ENCODE measurements around the gene GSK3A.
A peak's percentile ranks its signal among the peaks of the same experiment; 100 is the strongest.

Gene GSK3A

DNA sequence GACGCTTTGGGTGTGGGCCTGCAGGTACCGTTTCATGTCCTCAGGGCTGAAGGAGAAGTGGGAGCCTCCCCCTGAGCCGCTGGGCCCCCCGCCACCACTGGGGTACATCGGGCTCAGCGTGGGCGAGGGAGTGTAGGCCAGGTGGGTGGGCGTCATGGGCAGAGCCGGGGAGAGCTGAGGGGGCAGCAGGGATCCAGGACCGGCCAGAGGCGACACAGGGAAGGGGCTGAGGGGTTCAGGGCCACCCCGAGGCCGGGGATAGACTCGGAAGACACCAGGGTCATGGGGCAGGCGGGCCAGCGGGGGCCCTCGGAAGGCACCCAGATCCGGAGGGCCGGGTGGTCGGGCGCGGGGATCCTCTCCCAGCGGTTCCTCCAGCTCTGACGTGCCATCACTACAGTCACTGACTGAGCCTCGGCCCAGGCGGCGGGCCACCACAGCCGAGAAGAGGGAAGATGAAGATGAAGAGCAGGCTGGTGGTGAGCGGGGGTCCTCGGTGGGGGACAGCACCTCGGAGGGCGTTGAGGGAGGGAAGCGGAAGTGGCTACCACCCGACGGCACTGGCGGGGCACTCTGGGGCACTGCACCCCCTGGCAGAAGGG is 6.8 kb upstream of the GSK3A start:
- no peak for DNase-seq (ENCODE audit: low read depth)

DNA sequence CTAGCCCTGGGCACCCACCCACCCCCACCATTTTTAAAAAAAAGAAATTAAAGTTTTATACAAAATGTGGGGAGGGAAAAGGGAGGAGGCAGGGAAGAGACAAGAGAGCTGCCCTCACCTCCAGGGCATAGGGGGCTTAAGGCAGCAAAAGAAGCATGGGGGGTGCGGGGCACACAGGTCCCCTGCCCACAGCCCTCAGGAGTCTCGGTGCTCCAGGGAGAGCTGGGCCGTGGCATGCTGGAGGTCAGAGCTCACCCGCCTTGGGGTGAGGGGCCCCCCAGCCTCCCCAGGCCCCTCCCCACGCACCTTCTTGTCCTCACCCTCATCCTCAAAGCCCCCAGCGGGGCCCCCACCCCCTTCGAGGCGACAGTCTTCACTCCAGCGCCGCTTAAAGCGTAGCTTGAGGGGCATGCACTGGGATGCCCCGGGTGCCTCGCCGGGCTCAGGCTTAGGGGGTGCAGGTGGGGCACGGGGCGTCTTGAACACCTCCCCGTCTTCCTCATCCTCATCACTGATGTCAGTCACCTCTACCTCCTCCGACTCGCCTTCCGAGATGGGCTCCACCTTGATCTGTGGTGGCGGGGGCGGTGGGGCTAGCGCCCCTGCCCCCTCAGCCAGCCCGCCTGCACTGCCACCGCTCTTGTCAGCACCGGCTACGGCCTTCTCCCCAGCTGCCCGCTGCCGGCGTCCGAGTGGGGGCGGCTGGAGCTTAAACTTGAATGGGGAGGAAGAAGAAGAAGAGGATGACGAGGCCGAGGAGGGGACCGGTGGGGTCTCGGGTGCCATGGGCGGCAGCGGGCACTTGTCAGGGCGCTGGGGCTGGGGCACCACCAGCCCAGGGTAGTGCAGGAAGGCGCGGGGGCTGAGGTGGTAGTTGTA is 6.1 kb upstream of the GSK3A start:
- DNase-seq (ENCODE audit: low read depth) = no peak

DNA sequence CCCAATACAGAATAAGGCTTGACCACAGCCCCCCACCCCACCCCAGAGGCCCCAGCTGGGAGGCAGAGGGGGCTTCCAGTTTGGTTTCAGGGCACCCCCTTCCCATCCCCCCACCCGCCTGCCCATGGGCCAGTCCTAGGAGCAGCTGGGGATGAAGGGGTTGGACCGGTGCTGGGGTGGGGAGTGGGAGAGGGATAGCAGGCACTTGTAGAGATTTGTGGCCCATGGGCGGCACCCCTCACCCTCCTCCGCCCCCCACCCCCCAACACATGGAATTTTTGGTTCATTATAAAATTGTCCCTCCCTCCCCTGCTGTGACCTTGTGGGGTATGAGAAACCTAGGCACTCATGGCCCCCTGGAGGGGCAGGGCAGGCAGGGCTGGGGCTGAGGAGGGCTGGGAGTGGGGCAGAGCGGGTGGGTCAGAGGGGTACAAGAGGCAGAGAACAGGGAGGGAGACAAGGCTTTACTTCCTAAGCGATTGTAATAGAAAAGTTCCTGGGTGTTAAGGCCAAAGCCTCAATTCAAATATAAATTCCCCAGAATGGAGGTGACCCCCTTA is 5.3 kb upstream of the GSK3A start:
- DNase-seq (ENCODE audit: low read depth) = no peak

DNA sequence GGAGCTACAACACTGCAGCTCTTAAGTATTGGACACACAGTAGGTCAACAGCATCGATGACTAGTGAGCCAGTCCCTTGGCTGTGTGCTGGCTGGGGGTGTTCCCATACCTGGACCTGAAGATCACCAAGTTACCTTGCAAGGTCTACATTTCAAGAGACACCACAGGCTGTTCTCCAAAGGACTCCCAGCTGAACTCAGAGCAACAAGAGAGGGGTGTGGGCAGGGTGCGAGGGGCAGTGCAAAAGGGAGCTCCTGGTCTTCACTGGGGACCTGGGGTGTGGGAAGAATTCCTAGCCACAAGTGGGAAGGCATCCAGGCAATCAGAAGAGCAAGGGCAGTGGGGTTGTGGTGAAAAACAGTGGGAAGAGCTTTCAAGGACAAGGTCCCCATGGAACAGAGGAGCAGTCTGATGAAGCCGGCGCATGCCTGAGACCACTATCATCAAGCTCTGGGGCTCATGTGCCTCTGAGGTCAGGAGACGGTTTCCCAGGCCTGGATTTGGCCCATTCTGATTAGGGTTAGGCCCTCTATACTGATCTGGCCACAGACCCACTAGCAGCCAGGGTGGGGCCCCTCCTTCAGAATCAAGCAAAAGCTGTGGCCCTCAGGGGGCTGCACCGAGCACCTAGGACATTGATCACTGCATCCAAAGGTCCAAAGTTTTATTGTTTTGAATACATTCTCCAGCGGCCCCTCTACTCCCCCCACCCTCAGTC is 4.7 kb upstream of the GSK3A start:
- no peak for DNase-seq (ENCODE audit: low read depth)

DNA sequence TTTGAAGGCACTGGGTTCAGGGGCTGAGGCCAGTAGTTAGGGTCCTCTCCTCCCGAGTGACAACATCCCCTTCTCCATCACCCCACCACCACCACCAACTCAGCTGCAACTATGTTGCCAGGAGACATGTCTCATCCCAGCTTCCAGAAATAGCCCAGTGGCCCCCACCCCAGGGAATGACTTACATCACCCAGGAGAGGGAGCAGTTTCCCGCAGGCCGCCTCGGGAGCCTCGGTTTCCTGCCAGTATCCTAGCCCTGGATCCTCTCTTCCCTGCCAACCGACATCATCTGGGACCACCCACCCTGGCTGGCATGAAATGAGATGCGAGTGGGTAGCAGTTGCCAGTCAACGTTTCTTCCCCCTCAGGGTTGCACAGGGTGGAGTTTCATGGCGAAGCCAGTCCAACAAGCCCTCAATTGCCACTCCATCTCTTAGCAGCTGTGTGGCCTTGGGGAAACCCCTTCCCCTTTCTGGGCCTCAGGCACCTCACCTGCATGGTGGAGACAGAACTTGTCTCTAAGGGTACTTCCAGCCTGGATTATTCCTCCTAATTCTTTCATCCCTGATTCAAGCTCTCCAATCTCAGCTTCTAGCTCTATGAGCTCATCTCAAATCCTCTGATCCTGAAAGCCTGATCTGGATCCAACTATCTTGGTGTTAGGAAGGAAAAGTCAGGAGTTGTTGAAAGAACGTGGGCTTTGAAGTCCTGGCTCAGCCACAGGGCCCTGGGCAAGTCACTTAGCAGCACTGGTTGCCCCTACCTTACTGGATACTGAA is 3.9 kb upstream of the GSK3A start:
- no peak for DNase-seq (ENCODE audit: low read depth)

DNA sequence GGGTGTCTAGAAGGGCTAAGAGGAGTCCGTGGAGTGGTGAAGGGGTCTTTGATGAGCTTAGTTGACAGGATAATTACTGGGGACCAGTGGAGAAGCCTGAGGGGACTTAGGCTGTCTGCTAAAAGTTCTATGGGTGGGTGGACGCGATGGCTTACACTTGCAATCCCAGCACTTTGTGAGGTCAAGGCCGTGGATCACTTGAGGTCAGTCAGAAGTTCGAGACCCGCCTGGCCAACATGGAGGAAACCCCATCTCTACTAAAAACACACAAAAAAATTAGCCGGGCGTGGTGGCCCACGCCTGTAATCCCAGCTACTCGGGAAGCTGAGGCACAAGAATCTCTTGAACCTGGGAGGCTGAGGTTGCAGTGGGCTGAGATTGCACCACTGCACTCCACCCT is 2.8 kb upstream of the GSK3A start:
- no peak for DNase-seq (ENCODE audit: low read depth)

DNA sequence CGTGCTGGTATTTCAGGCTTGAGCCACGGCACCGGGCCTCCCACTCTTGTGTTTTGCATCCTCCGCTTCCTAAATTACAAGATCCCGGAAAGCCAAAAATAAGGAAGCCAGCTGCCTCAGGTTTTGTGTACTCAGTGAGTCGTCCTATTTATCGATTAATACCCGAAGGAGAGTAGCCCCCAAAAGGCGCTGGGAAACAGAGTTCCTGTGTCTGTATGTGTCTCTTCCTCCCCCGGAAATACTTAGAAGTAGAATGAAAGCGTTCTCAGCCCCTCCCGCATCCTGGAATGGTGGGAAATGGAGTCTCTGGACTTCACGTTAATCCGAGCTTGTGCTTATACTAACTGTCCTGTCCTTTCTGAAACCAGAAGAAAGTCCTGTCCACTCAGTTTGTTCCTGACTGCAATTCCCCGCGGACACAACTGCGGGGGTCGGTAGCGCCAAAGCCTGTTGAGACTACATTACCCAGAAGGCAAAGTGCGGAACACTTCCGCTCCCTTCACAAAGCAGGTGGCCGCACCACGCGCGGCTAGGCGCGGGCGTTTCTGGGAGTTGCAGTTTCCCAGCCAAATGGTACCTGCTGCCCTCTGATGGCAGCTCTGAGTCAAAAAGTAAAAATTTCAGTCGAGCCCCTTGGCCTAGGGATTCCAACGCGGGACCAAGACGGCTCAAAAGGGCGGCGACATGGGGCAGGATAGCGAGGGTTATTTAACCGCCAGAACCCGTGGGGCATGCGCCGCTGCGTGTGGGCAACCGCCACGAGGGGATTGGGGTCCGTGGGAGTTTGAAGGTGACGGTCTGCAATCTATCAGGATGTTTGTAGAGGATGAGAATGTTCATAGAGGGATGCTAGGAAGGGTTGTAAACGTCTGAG is 2.2 kb upstream of the GSK3A start:
- peak; percentile 85 for DNase-seq (ENCODE audit: low read depth)

DNA sequence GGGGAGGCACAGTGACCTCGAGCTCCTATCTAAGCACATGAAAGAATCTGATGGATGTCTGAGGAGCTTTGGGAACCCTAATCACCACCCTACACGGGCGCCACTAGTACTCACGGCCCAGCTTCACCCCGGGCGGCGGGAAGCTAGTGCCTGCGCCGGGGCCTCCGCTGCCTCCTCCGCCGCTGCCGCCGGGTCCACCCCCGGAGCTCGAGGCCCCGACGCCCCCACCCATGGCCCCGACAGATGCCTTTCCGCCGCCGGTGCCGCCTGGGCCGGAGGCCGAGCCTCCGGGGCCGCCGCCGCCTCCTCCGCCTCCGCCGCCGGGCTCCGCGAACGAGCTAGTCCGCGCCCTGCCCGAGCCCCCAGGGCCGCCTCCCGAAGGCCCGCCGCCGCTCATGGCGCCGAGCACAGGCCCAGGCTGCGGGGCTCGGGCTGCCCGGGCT is 312 bp downstream of the GSK3A start:
- DNase-seq (ENCODE audit: low read depth) = no peak

DNA sequence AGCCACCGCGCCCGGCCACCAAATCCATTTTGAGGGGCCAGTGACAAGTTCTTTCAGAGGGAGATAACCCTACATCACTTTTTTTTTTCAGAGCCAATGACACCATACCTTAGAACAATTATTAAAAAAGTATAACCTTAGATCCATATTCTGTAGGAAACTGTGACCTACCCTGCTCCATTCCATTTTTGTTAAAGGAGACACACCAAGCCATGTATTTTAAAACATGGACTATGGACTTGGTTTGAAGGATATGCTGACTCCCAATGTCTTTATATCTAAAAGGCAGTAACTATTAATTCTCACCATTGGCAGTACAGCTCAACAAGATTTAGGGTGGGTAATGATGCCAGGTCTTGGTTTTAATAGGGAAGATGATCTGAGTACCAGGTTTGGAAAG is 1.1 kb downstream of the GSK3A start:
- no peak for DNase-seq (ENCODE audit: low read depth)

DNA sequence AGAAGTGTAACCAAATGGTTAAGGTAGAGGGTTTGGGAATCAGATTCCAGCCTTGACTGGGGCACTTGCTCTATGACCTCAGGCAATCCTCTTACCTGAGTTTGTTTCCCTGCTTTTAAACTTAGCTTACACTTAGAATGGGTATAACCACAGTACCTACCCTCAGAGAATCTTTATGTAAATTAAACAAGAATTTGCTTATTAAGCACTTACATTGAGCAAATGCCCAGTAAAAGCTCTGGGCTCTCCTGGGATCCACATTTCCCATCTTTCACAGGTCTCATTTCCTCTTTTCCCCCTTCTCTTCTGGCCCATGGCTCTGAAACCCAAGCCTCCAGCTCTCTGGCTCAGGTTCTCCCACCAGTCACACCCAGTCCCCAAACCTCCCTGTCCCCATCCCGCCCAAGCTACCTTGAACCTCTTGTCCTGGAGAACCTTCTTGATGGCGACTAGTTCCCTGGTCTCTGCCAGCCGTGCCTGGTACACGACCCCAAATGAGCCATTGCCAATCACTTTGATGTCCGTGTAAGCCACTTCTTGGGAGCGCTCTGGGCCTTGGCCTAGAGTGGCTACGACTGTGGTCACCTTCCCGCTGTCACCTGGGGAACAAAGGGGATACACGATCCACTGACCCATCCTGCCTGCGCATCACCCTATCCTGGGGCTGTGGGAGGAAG is 2.7 kb downstream of the GSK3A start:
- DNase-seq (ENCODE audit: low read depth) = no peak

DNA sequence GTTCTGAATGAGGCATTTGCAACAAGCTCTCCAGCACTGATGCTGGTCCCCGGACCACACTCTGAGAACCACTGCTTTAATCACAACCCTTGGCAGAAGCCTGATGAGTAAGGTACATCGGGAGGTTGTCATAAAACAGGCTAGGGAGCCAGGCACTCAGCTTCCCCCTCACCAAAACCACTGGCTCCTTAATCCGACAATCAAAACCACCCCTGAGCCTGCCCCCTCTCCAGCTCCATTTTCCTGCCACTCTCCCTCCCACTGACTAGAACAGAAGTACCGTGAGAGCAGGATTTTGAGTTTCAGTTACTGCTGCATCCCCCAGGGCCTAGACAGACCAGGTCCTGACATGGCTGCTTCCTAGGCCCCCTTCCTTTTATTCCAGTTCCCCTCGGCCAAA is 7.2 kb downstream of the GSK3A start:
- no peak for DNase-seq (ENCODE audit: low read depth)

DNA sequence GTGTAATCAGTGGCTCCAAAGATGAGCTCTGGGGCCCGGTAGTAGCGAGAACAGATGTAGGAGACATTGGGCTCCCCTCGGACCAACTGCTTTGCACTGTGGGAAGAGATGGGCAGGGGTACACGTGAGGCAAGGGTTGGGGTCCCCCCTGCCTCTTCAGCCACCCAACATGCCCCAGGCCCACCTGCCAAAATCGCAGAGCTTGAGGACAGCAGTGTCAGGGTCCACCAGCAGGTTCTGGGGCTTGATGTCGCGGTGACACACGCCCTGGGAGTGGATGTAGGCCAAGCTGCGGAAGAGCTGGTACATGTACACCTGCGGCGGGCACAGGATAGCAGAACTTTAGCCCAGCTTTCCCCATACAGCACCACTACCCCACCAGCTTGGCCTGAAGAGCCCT is 8.0 kb downstream of the GSK3A start:
- no peak for DNase-seq (ENCODE audit: low read depth)

DNA sequence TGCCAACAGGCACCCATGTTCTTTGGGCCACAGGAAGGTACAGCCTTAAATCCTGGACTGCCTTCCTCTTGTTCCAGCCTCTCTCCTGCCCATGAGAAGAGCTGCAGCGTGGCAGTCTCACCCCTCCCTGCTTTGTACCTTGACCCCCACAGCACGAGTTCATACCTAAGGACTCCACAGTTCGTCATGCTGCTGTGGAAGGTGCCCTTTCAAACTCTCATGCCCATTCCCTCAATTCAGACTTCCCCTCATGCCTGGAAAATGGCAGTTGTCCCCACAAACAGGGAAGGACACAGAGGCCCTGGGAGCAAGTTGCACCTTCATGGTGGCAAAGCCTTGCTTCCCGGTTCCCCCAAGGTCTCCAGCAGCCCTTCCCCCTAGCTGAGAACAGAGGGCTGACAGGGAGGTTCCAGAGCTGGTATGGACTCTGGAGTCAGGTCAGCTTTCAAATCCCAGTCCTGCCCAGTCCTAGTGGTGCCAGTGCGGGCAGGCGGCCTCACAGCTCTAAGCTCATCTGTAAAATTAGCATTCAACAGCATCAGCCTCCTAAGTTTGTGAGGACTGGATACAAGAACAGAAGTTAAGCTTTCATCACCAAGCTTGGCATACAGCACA is 8.6 kb downstream of the GSK3A start:
- DNase-seq (ENCODE audit: low read depth) = no peak

DNA sequence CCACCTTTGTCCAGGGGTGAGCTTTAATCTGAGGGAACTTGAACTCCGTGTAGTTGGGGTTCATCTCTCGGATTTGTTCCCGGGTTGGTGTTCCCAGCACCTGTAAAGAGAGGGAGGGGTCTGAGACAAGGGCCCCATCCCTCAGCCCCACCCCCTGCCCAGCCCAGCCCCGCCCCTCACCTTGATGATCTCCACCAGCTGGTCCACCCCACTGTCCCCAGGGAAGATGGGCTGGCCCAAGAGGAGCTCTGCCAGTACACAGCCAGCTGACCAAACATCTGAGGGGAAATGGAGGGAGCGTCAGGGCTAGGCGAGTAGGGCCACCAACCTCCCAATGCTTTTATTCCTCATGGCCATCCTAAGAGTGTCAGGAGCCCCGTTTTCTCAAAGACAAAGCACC is 9.3 kb downstream of the GSK3A start:
- no peak for DNase-seq (ENCODE audit: low read depth)

DNA sequence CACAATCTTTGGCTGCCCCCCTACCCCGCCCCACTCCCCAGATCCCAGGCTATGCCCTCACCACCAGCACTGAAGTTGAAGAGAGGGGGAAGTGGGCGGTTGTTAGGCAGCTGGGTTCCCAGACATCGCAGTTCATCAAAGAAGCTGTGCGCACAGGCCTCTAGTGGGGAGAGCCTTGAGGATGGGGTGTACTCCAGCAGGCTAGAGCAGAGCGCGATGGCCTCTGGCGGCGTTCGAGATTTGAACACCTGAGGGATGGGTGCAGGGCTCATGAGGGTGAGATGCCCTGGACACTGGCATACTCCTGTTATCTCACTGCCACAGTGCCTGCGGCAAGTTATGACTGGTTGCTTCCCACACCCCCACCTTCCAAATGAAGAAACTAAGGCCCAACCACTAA is 10.0 kb downstream of the GSK3A start:
- no peak for DNase-seq (ENCODE audit: low read depth)

DNA sequence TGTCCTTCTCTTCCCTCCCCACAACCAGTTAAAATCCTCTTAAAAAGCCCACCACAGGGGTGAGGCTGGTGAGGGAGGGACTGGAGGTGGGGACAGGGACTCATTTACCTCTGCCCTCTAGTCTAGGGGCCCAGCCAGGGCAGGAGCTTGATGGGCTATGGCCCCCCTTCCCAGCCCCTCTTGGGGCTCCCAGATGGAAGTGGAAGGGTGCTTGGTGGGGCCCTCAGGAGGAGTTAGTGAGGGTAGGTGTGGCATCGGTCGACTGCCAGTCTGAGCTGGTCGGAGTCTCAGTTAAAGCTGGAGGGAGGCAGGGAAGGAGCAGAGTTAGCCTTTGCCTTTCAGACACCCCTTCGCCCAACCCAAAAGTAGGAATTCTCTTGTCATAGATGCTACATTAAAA is 11.8 kb downstream of the GSK3A start:
- DNase-seq (ENCODE audit: low read depth) = no peak

DNA sequence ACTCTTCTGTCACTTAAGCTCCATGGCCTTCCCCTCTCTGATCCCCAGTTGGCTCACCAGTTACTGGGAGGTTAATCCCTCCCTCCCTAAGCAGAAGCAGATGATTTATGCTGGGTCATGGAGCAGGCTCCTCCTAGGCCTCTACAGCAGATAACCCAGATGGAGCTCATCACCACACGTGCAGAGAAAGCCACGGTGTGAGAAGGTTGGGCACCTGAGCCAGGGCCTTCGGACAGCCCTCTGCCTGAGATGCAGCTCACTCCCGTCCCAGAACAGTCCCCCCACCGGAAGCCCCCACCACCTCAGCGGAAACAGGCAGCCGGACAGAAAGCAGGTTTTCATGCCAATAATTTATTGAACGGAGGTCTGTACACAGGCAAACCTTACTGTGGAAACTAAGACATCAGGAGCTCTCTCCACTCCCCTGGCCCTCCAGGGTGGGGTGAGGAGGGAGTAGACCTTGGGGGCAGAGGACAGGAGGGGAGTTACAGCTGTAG is 12.5 kb downstream of the GSK3A start:
- no peak for DNase-seq (ENCODE audit: low read depth)

DNA sequence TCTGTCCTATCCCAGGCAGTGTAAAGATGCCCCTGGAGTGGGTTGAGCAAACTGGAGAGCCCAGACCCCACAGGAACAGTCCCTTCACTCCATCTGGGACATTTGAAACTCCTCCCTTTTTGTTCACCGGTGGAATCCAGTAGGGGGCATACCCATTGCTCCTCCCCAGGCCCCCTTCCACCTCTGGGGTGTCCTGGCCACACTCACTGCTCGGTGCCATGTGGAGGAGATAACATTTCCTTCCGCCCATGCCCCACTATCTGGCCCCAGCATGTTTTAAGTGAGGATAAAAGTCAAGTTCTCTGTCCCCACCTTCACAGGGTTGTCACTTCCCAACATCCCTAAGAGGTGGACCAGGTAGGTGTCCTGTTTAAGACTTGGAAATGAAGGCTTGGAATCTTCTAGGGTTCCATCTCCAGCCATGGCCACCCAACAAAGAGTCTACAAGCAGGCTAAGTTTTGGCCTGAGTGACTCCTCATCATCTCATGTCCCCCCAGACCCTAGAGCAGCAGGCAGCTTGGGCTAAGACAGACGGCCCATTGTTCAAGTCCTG is 13.0 kb downstream of the GSK3A start:
- no peak for DNase-seq (ENCODE audit: low read depth)

DNA sequence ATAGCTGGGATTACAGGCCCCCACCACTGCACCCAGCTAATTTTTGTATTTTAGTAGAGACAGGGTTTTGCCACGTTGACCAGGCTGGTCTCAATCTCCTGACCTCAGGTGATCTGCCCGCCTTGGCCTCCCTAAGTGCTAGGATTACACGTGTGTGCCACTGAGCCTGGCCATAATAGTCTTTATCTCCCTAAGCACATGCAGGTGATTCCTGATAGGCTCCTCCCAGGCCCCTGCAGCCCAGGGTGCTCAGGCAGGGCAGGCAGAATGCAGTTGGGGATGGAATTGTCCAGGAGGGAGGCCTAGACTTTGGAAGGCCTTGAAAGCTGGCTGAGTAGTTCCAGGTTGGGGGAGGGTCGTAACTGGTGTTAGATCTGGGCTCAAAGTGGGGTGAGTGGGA is 13.8 kb downstream of the GSK3A start:
- no peak for DNase-seq (ENCODE audit: low read depth)

DNA sequence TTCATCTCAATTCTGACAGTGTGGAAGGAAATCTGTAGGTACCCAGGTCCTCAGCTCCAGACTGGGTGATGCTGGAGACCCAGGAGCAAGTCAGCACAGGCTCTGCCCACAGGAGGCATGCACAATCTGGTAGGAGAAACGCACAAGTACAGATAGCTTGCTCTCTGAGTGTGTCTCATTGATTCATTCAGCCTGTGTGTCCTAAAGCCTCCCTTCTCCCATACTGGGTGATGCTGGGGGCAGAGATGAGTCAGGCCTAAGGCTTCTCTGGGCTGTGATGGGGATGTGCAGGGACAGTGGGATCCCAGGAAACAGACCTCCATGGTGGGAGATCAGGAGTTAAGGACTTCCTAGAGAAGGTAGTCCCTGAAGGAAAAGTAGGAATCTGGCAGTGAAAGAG is 15.5 kb downstream of the GSK3A start:
- no peak for DNase-seq (ENCODE audit: low read depth)
